MG63 (cell line): ENCODE results near the gene PLAAT5. TPM values are rescaled to one million over a fixed set of nuclear protein-coding genes. Genes with fewer than 3 reads are reported as not detected.
"Not testable (repeated sequence)": the region's sequence is repeated elsewhere in the genome, so short reads cannot be mapped to it uniquely, and the experiment has no call there.

Experiments
- DNase-seq: peaks from one replicate; pipeline ENCODE4 v3.0.0-alpha.2; 2020
- H3K27me3 ChIP-seq: fragments of 250-450 bp; sonication (Bioruptor Pico); 2 replicates; pipeline ENCODE4 v1.5.1; 2020; ENCODE audit warnings: mild to moderate bottlenecking, moderate library complexity
- H3K36me3 ChIP-seq: fragments of 250-450 bp; sonication (Bioruptor Pico); 2 replicates; pipeline ENCODE4 v1.5.1; 2020; ENCODE audit warnings: mild to moderate bottlenecking, moderate library complexity
- H3K4me3 ChIP-seq: fragments of 250-450 bp; sonication (Bioruptor Pico); 2 replicates; pipeline ENCODE4 v1.5.1; 2020; ENCODE audit warnings: mild to moderate bottlenecking, moderate library complexity
- H3K9me3 ChIP-seq: fragments of 250-450 bp; sonication (Bioruptor Pico); 2 replicates; pipeline ENCODE4 v1.5.1; 2020; ENCODE audit warnings: mild to moderate bottlenecking, moderate library complexity
- total RNA-seq: library from RNA; depleted of rRNA; stranded (reverse); fragments of >200 nt; shearing (Covaris generic); gene quantifications from 2 replicates; pipeline ENCODE4 v1.2.3, GENCODE V29; 2014; ENCODE audit warnings: low replicate concordance; rRNA removed

PLAAT5 gene
- not detected in 2 replicates for total RNA-seq

DNA sequence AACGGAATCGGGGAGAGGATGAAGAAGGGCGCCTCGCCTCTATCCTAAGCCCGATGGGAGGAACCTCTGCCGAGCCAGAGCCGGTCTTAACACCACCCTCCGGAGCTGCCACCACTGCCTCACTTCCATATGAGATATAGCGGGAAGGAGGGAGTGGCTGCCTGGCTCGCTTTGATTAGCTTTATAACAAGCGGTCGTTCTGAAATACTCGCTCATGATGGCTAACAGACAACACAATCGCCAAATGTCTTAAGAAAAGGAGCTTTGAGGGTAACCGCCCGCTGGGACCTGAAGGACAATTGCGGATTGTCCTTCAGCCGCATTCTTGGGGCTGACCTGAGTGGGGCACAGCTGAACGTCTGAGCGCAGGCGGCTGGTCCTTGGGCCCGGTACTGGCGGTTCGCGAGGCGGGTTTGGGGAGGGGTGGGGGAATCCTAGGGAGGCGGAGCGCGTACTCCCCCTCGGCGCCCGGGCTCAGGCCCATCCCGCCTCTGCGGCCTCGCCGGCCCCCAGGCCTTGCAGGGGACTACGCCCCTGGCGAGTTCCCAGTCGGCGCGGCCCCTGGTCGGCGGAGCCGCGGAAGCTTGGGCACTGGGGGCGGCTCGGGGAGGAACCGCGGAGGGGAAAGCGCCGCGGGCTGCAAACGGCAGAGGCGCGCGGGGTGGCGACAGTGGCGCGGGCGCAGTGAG lies at the start of gene PLAAT5:
Gene PLAAT5, minus strand, starts transcription at position 617 of the 689 bp plus-strand sequence. Its CDS starts 133 bp downstream, at position 484.
- no peak for DNase-seq
- peak within 1 kb of the TSS; percentile 32 for H3K4me3 ChIP-seq
- no peaks in the 10 kb centered on the region for H3K36me3 ChIP-seq
- peaks cover 6% of the 10 kb centered on the region for H3K9me3 ChIP-seq
- H3K27me3 ChIP-seq, result no peaks in the 10 kb centered on the region

GRCh38 chr11:63537293-63538101 lies 46.5 kb upstream of the PLAAT5 start:
- Histone ChIP-seq H3K9me3 (no peaks in the 10 kb centered on the region), H3K27me3 (no peaks in the 10 kb centered on the region), H3K36me3 (no peaks in the 10 kb centered on the region), H3K4me3 (peak overlapping the region; percentile 30)
- DNase-seq, result peak; percentile 89

DNA sequence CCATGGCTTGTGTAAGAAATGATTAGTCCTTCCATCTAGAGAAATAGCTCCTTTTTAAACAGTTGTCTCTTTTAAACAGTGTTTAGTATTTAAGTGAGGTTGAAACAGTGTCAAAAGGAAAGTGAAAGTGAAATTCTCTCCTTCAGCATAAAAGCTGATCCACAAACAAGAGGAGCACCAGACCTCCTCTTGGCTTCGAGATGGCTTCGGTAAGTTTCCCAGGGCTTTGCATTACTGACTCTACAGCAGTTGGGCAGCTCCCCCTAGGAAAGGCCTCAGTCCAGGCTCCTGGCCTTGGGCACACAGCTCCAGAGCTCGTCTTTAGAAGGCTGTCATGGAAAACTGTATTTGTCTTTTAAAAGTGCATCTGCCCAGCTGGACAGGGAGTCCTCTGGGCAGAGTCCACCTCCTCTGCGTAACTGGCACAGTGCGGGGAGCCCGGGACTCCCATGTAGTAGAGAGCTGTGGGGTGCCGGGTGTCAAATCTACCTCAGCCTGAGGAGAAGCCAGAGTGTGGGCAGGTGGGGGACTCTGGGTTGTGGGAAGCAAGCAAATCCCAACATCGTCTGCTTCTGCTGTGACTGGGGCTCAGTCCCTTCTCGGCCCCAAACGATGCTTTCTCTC lies 45.8 kb upstream of the PLAAT5 start, which contains the start of gene PLAAT4:
Gene PLAAT4, plus strand, starts transcription at position 140 of the 624 bp plus-strand sequence. Its CDS starts 61 bp downstream, at position 201.
- peak within 1 kb of the TSS; percentile 30 for H3K4me3 ChIP-seq

DNA sequence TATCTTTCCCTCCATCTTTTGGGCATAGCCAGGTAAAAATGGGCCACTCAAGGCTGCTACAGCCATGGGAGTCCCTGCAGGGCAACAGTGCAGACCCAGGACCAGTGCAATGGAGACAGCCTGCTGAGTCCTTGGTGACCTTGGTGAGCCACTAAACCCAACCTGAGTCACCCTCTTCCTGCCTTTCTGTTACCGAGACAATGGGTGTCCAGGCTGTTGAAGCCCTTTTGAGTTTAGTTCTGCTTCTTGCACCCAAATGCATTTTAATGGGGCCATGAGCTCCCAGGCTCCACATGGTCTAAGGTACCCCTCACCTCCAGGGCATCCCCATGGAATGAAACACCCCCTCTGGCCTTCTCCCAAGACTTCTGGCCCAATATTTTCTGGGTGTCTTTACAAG lies 44.8 kb upstream of the PLAAT5 start:
- no peak overlapping the region for H3K4me3 ChIP-seq
- H3K27me3 ChIP-seq, result no peaks in the 10 kb centered on the region
- H3K36me3 ChIP-seq, result no peaks in the 10 kb centered on the region
- H3K9me3 ChIP-seq, result no peaks in the 10 kb centered on the region
- no peak for DNase-seq

More for the DNA sequence above, 45.8 kb upstream of the PLAAT5 start, which contains the start of gene PLAAT4:
- peak; percentile 57 for DNase-seq
- Histone ChIP-seq H3K9me3 (no peaks in the 10 kb centered on the region), H3K27me3 (no peaks in the 10 kb centered on the region), H3K36me3 (no peaks in the 10 kb centered on the region)

- Histone ChIP-seq H3K27me3 (no peaks in the 10 kb centered on the region), H3K4me3 (no peak overlapping the region), H3K9me3 (no peaks in the 10 kb centered on the region), H3K36me3 (no peaks in the 10 kb centered on the region)
- DNase-seq, result no peak
These were observed 44.0 kb upstream of the PLAAT5 start for GRCh38 chr11:63534895-63535461.

DNA sequence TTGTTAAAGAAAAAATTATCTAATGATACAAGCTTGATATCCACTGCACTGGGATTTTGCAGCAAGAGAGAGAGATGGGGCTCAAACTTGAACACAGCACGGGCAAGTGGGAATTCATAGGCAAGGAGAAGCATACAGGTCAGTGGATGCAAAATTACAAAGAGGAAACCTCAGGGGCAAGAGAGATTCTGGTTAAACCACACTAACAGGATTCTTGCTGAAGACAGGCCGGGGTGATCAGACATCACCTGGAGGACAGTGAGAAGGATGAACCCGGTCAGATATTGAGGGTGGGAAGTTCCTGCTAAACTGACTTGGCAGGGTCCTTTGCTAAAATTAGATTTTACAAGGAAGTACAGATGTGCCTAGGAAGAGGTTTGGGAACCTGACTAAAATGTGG lies 43.1 kb upstream of the PLAAT5 start:
- Histone ChIP-seq H3K27me3 (no peaks in the 10 kb centered on the region), H3K9me3 (no peaks in the 10 kb centered on the region), H3K36me3 (no peaks in the 10 kb centered on the region), H3K4me3 (no peak overlapping the region)
- DNase-seq, result no peak

DNA sequence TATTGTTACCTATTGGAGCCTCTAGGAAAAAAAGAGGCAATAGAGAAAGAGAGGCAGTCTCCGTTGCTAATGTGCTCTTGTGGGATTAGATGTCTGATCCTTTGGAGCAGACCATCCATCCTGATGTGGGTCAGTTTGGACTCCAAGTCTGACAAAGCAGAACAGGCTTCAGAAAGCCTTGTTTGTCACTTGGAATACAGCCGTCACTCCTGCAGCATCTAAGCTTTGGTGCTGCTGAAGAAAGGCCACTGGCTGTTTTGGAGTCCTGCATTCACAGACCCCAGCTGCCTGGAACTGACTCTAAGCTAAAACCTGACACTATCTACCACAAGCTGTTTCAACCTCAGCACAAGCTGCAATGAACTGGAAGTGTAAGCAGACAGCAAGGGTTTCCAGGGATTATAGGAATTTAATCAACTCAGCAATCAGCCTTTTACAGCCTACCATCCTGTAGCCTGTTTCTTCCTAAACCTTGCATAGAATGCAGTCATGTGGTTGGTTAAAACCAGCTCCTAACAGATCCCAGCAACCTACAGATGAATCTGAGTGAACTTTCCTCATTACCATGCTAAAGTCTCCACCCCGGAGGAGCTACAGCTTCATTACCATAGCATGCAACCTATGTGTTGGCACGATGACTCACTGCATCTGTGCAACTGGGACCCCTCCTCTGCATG lies 42.0 kb upstream of the PLAAT5 start:
- Histone ChIP-seq H3K9me3 (no peaks in the 10 kb centered on the region), H3K36me3 (no peaks in the 10 kb centered on the region), H3K27me3 (no peaks in the 10 kb centered on the region), H3K4me3 (no peak overlapping the region)
- DNase-seq, result no peak

- no peak for DNase-seq
- Histone ChIP-seq H3K36me3 (no peaks in the 10 kb centered on the region), H3K4me3 (no peak overlapping the region), H3K27me3 (no peaks in the 10 kb centered on the region), H3K9me3 (no peaks in the 10 kb centered on the region)
These were observed 41.1 kb upstream of the PLAAT5 start for GRCh38 chr11:63532117-63532516.

- not testable (repeated sequence) for H3K27me3 ChIP-seq, H3K36me3 ChIP-seq, H3K4me3 ChIP-seq, H3K9me3 ChIP-seq
- peak; percentile 76 for DNase-seq
These were observed 40.3 kb upstream of the PLAAT5 start for GRCh38 chr11:63531074-63531792.

- H3K4me3 ChIP-seq, result no peak overlapping the region
- no peaks in the 10 kb centered on the region for H3K9me3 ChIP-seq
- no peaks in the 10 kb centered on the region for H3K36me3 ChIP-seq
- no peaks in the 10 kb centered on the region for H3K27me3 ChIP-seq
- no peak for DNase-seq
These were observed 39.1 kb upstream of the PLAAT5 start for GRCh38 chr11:63530021-63530420.

DNA sequence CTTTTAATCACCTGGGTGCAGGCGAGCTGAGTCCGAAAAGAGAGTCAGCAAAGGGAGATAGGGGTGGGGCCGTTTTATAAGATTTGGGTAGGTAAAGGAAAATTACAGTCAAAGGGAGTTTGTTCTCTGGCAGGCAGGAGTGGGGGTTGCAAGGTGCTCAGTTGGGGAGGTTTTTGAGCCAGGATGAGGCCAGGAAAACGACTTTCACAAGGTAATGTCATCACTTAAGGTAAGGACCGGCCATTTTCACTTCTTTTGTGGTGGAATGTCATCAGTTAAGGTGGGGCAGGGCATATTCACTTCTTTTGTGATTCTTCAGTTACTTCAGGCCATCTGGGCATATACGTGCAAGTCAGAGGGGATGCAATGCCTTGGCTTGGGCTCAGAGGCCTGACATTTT lies 38.4 kb upstream of the PLAAT5 start:
- not testable (repeated sequence) for H3K27me3 ChIP-seq, H3K9me3 ChIP-seq, DNase-seq, H3K4me3 ChIP-seq, H3K36me3 ChIP-seq

DNA sequence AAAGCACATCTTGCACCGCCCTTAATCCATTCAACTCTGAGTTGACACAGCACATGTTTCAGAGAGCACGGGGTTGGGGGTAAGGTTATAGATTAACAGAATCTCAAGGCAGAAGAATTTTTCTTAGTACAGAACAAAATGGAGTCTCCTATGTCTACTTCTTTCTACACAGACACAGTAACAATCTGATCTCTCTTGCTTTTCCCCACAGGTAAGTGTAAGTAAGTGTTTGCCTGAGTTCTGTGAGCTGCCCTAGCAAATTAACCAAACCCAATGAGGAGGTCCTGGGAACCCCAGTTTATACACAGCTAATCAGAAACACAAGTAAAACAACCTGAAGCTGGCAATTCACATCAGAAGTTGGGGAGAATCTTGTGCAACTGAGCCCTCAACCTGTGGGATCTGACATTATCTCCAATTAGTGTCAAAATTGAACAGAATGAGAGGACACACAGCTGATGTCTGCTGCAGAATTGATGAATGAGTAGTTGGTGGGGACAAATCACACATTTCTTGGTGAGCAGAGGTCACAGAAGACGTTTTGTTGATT lies 37.8 kb upstream of the PLAAT5 start:
- H3K36me3 ChIP-seq, H3K27me3 ChIP-seq, DNase-seq, H3K9me3 ChIP-seq, H3K4me3 ChIP-seq: not testable (repeated sequence)

GRCh38 chr11:63528156-63528555 lies 37.2 kb upstream of the PLAAT5 start:
- H3K9me3 ChIP-seq, H3K4me3 ChIP-seq, DNase-seq, H3K27me3 ChIP-seq, H3K36me3 ChIP-seq: not testable (repeated sequence)

DNA sequence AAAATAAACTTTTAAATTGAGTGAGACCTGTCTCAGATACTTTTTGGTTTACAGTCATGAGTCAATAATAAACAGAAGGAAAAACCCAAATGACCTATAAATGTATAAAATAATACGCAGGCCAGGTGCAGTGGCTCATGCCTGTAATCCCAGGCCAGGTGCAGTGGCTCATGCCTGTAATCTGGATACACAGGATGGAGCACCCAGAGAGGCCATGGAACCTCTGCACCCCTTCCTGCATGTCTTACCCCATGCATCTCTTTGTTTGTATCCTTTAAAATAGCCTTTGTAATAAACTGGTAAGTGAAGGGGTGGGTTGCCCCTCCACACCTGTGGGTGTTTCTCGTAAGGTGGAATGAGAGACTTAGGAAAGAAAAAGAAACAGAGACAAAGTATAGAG lies 36.7 kb upstream of the PLAAT5 start:
- Histone ChIP-seq H3K27me3 (no peaks in the 10 kb centered on the region), H3K36me3 (no peaks in the 10 kb centered on the region), H3K9me3 (no peaks in the 10 kb centered on the region), H3K4me3 (no peak overlapping the region)
- no peak for DNase-seq

DNA sequence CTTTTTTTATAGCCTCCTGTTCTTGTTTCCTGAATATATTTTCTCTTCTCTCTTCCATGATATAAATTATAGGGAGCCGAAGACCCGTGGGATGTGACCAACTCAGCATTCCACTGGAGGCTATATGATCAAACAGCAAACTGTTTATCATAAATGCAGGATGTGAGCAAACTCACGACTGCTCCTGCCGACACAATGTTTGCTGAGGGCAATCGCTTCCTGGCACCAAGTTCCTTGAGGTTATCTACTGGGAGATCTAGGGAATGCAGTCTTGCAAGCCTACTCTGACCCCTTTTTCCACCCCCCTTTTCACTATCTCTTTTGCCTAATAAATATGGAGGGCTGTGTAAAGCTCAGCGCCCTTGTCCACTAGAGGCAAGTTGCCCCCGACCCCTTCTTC lies 32.2 kb upstream of the PLAAT5 start:
- Histone ChIP-seq H3K4me3 (no peak overlapping the region), H3K9me3 (no peaks in the 10 kb centered on the region), H3K36me3 (no peaks in the 10 kb centered on the region), H3K27me3 (no peaks in the 10 kb centered on the region)
- no peak for DNase-seq

DNA sequence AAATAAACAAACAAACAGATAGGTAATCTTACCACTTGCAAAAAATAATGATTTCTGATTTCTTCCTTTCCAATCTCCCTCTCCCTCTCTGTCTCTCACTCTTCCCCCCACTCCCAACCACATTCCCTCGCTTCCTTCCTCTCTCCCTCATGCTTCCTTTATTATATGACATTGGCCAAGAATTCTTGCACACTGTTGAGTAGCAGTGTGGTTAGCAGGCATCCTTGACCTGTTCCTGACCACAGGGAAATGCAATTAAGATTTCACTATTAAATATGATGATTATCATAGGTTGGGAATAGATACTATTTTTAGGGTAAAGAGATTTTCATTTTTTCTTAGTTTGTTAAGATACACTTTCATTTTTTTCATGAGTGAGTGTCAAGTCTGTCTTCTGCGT lies 30.9 kb upstream of the PLAAT5 start:
- DNase-seq, result no peak
- Histone ChIP-seq H3K36me3 (no peaks in the 10 kb centered on the region), H3K4me3 (no peak overlapping the region), H3K9me3 (no peaks in the 10 kb centered on the region), H3K27me3 (no peaks in the 10 kb centered on the region)
